NCI-H1092 treated with DMSO at 0.1 percent for 48 hours (cell line): ENCODE data around the gene BRD8.
"Not testable (repeated sequence)": the region's sequence is repeated elsewhere in the genome, so short reads cannot be mapped to it uniquely, and the experiment has no call there.

Source experiments
- DNase-seq: peaks from one replicate; lab custom pipeline; 2025; lab: John Stamatoyannopoulos, UW

Gene BRD8

DNA sequence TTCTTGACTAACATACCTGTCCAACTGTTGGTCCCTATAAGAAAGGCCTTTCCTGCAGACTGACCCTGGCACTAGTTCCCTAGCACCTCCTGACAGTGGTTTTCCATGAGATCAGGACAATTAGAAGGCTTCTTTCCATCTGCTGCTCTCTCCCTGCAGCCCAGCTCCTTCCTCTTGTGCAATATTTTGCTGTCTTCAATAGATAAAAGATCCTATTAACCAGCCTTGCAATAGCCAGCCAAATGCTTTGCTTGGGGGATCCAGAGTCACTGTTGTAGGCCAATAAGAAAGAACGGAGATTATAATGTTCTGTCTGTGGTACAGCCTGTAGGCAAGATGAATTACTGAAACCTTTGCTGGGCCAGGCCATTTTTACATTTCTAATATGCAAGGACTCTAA, 20.8 kb downstream of the BRD8 start:
- DNase-seq, result no peak

- DNase-seq, result not testable (repeated sequence)
These were observed 22.5 kb downstream of the BRD8 start for GRCh38 chr5:138155977-138156376.

- DNase-seq, result no peak
These were observed 28.9 kb downstream of the BRD8 start for GRCh38 chr5:138149530-138149929.

DNA sequence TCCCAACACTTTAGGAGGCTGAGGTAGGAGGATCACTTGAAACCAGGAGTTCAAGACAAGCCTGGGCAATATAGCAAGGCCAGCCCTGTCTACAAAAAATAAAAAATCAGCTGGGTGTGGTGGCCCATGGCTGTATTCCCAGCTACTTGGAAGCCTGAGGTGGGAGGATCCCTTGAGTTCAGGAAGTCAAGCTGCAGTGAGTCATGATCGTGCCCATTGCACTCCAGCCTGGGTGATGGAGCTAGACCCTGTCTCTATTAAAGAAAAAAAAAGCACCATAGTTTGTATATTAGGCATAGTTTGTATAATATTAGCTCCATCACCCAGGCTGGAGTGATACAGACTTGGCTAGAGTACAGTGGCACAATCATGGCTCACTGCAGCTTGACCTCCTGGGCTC, 29.6 kb downstream of the BRD8 start:
- DNase-seq, result no peak

DNA sequence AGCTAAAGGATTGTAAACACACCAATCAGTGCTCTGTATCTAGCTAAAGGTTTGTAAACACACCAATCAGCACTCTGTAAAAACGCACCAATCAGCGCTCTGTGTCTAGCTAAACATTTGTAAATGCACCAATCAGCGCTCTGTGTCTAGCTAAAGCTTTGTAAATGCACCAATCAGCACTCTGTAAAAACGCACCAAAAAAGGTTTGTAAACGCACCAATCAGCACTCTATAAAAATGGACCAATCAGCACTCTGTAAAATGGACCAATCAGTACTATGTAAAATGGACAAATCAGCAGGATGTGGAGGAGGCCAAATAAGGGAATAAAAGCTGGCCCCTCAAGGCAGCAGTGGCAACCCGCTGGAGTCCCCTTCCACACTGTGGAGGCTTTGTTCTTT, 34.9 kb downstream of the BRD8 start:
- DNase-seq, result not testable (repeated sequence)

DNA sequence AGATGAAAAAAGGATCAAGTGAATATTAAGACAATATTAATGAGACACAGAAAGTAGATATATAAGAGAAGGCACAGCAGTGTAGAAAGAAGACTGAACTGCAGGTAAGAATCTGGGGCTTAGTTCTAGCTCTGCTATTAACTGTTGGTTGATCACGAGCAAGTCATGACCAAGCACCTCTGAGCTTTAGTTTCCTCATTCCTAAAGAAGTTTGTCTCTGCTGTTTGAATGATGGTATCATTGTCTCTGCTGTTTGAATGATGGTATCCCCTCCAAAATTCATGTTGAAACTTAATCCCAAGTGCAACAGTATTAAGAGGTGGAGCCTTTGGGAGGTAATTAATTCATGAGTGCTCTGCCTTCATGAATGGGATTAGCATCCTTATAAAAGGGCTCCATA, 36.7 kb downstream of the BRD8 start:
- DNase-seq, result no peak

- DNase-seq, result no peak
These were observed 38.2 kb downstream of the BRD8 start for GRCh38 chr5:138140268-138140667.

- no peak for DNase-seq
These were observed 38.7 kb downstream of the BRD8 start for GRCh38 chr5:138139781-138140090.

DNA sequence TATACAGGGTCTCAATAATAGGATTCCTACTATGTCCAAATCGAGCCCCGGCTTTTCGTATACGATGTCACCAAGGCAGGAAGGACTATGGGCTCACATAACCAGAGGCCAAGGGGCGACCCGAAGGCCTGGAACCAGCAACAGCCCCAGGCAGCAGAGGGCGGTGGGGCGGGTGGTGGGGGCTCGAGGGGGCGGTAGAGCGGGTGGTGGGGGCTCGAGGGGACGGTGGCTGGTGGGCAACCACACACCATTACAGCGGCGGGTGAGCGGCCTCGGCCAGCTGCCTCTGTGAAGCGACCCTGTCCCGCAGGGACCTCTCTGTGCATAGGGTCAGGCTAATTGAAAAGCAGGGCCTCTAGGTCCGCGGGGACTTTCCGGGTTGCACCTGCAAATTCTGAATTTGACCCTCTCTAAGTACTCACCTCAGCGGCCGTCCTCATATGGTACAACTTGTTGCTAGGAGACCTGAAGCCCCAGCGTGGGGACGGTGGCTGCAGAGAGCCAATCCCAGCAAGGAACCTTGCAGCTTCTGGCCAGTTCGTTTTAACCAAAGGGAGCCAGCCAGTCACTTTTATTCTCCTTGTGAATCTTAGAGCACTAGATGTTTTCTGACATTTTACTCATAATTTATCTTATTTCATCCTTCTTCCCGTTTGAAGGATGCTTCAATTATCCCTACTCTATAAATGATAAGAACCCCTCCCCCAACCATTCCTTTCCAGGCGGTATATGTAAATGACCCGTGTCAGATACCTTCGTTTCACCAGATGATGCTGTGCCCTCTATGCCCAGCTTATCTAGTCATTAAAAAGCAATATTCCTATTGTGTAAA, 39.3 kb downstream of the BRD8 start, which contains the start of gene NME5:
TSS of gene NME5 (minus strand) at position 480 of the 832 bp plus-strand sequence. CDS start 648 bp downstream, outside the sequence.
- DNase-seq, result peak; percentile 74

GRCh38 chr5:138132543-138132942, 45.9 kb downstream of the BRD8 start:
- DNase-seq, result no peak

- DNase-seq, result no peak
These were observed 49.1 kb downstream of the BRD8 start for GRCh38 chr5:138129347-138129746.

- no peak for DNase-seq
These were observed 50.1 kb downstream of the BRD8 start for GRCh38 chr5:138128334-138128733.

DNA sequence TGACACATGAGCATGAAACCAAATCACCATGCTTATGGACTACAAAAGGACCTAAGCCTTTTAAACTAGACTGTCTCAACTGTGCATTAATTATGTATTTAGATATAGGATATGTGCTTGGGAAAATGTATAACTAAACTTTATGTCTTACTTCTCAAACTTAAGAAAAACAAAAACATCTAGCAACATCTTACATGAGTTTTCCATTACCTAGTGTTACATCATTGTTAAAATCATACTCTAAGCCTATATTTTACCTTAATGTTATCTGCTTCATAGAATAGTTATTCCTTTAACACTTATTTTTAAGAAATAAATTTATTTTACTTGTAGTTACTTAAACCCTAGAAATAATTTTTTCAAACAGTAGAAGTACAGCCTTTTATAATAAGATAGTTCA, 63.2 kb downstream of the BRD8 start:
- DNase-seq, result no peak

GRCh38 chr5:138111937-138112336, 66.5 kb downstream of the BRD8 start:
- DNase-seq, result no peak

GRCh38 chr5:138111181-138111580, 67.2 kb downstream of the BRD8 start:
- DNase-seq, result no peak

DNA sequence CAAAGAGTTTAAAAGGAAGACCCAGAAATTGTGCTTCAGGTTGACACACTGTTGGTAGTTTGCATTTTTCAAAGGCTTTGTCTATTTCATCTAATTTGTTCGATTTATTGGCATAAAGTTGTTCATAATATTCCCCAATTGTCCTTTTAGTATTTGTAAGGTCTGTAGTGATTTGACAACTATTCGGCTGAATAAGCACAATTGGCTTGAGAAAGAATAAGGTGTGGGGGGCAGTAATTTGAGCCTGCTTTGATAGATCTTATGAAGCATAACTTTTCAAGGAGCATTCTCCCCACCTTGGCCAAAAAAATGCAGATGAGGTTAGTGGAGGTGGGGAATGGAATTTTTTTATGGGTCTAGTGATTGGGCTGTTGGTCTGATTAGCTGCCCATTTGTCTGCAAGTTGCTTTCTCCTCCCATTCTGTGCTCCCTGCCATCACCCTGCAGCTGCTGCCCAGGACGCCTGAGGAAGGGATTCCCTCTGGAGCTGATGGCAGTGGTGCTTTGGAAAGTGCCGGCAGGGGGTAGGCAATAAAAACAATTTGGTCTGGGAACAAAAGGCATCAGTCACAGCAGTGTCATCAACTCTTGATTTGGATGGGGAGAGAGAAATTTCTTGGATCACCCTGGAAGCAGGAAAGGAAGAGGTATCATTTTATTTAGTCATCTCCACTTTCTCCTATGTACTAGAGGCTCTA, 68.0 kb downstream of the BRD8 start:
- DNase-seq, result peak; percentile 25

DNA sequence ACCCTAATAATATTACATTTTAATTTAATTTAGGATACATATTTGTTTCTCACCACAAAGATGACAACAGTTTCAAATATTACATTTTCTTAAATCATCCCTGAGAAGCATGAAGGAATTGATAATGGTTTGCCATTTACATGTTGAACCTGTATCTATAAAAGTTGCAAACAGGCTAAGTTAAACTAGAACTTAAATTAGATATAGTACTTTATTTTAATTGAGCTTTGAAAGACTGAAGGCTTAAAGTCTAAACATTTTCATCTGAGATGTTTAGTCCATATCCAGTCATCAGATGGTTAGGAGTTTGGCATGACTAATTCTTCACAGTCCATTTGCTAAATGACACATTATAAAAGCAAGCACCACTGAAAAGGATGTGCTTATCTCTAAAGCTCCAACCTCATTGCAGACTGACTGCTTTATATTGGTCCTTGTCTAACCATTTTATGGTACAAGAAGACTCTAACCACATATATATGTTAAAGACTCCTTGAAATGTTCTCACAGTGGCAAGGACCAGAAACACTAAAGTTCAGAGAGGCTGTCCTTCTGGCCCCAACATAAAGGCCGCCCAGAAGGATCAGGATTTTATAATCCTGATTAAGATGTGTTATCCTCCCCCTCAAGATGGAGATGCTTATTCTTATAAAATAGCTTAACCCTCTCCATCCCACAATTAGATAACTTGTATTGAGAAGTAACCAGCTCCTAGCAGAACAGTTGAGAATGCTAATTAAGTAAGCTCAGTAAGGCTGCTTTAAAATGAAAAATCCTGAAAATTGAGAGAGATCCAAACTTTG, 68.8 kb downstream of the BRD8 start:
- DNase-seq, result no peak

GRCh38 chr5:138107213-138107612, 71.2 kb downstream of the BRD8 start:
- no peak for DNase-seq

- no peak for DNase-seq
These were observed 72.7 kb downstream of the BRD8 start for GRCh38 chr5:138105709-138106108.

GRCh38 chr5:138103319-138103637, 75.2 kb downstream of the BRD8 start:
- no peak for DNase-seq

- DNase-seq, result no peak
These were observed 75.7 kb downstream of the BRD8 start for GRCh38 chr5:138102454-138103318.
